GM12892 (cell line): ENCODE measurements around the gene SMIM15.

Experiments used
- POLR2A ChIP-seq: IDR thresholded peaks from 2 replicates; pipeline ENCODE4 v1.6.1; 2011; ENCODE audit warnings: low read depth, low read length, control low read depth
- POLR2AphosphoS5 ChIP-seq: IDR thresholded peaks from 2 replicates; pipeline ENCODE4 v1.6.1; 2011; ENCODE audit warnings: low read depth, low read length, control low read depth
- TAF1 ChIP-seq: IDR thresholded peaks from 2 replicates; pipeline ENCODE4 v1.6.1; 2011; ENCODE audit warnings: low read depth, mild to moderate bottlenecking, control low read depth, low read length, borderline replicate concordance

- TF ChIP-seq POLR2A, result no peak
- TF ChIP-seq TAF1, result no peak
- no peak for TF ChIP-seq POLR2AphosphoS5
These were observed 19.5 kb downstream of the SMIM15 start for GRCh38 chr5:61142811-61143210.
